BLaER1 treated with 17β-estradiol and CSF1 and Interleukin-3, amounts not matched to agents 10 nM and 100 nM (cell line): ENCODE measurements around the gene GHRH.

Source experiments
- H3K27ac ChIP-seq, 11 experiments: shearing (Covaris generic); formaldehyde crosslinking; 2 replicates each; pipeline ENCODE4 v1.8.1; 2022
- H3K27me3 ChIP-seq, 11 experiments: shearing (Covaris generic); formaldehyde crosslinking; 2 replicates each; pipeline ENCODE4 v1.8.1; 2022
- H3K36me3 ChIP-seq, 11 experiments: shearing (Covaris generic); formaldehyde crosslinking; 2 replicates each; pipeline ENCODE4 v1.8.1; 2022
- H3K4me1 ChIP-seq, 10 experiments: shearing (Covaris generic); formaldehyde crosslinking; 2 replicates each; pipeline ENCODE4 v1.8.1; 2022
- H3K4me2 ChIP-seq, 11 experiments: shearing (Covaris generic); formaldehyde crosslinking; 2 replicates each; pipeline ENCODE4 v1.8.1; 2022
- H3K4me3 ChIP-seq, 10 experiments: shearing (Covaris generic); formaldehyde crosslinking; 2 replicates each; pipeline ENCODE4 v1.8.1; 2022
- H3K9ac ChIP-seq, 11 experiments: shearing (Covaris generic); formaldehyde crosslinking; 2 replicates each; pipeline ENCODE4 v1.8.1; 2022
- H3K9me3 ChIP-seq, 11 experiments: shearing (Covaris generic); formaldehyde crosslinking; replicated peaks in 1 of 11; 2 replicates each; pipeline ENCODE4 v1.8.1; 2022
- H4K20me1 ChIP-seq, 11 experiments: shearing (Covaris generic); formaldehyde crosslinking; 2 replicates each; pipeline ENCODE4 v1.8.1; 2022
- Cebpa-rat ChIP-seq, 11 experiments: shearing (Covaris generic); IDR thresholded peaks; 2 replicates each; pipeline ENCODE4 v1.8.1; 2022

Gene GHRH

GRCh38 chr20:37262505-37262904 is 891 bp upstream of the GHRH start:
- H3K27me3 ChIP-seq = no peaks in the 10 kb centered on the region
- H3K36me3 ChIP-seq = no peaks in the 10 kb centered on the region
- H3K4me3 ChIP-seq = no peak overlapping the region
- TF ChIP-seq Cebpa-rat (IDR thresholded peaks at IDR 0.05) = no peak
- H3K9me3 ChIP-seq = no peaks in the 10 kb centered on the region
- no peak overlapping the region for H3K9ac ChIP-seq
- no peaks in the 10 kb centered on the region; a peak in 3 of 22 replicates for H4K20me1 ChIP-seq
- H3K4me1 ChIP-seq = peaks cover 4 to 14% (median 7%) of the 10 kb centered on the region in 10 experiments; a peak in 19 of 20 replicates
- no peak overlapping the region for H3K4me2 ChIP-seq
- no peak overlapping the region for H3K27ac ChIP-seq

GRCh38 chr20:37260923-37261322 is 691 bp downstream of the GHRH start:
- H3K9ac ChIP-seq = no peak overlapping the region
- peaks cover 4 to 14% (median 7%) of the 10 kb centered on the region in 10 experiments; a peak in 19 of 20 replicates for H3K4me1 ChIP-seq
- H3K36me3 ChIP-seq = no peaks in the 10 kb centered on the region
- H4K20me1 ChIP-seq = no peaks in the 10 kb centered on the region; a peak in 2 of 22 replicates
- no peaks in the 10 kb centered on the region for H3K27me3 ChIP-seq
- no peak overlapping the region for H3K4me3 ChIP-seq
- no peak for TF ChIP-seq Cebpa-rat (IDR thresholded peaks at IDR 0.05)
- H3K27ac ChIP-seq = no peak overlapping the region
- no peak overlapping the region for H3K4me2 ChIP-seq
- H3K9me3 ChIP-seq = no peaks in the 10 kb centered on the region

- H3K27me3 ChIP-seq = no peaks in the 10 kb centered on the region
- no peak overlapping the region for H3K4me3 ChIP-seq
- no peak for TF ChIP-seq Cebpa-rat (IDR thresholded peaks at IDR 0.05)
- peaks cover 3 to 10% (median 4%) of the 10 kb centered on the region in 10 experiments; a peak in 19 of 20 replicates for H3K4me1 ChIP-seq
- no peaks in the 10 kb centered on the region; a peak in 1 of 22 replicates for H4K20me1 ChIP-seq
- no peak overlapping the region for H3K9ac ChIP-seq
- no peaks in the 10 kb centered on the region for H3K36me3 ChIP-seq
- no peak overlapping the region for H3K4me2 ChIP-seq
- H3K27ac ChIP-seq = no peak overlapping the region
- no peaks in the 10 kb centered on the region for H3K9me3 ChIP-seq
Observed at GRCh38 chr20:37259865-37260264, 1.7 kb downstream of the GHRH start.

DNA sequence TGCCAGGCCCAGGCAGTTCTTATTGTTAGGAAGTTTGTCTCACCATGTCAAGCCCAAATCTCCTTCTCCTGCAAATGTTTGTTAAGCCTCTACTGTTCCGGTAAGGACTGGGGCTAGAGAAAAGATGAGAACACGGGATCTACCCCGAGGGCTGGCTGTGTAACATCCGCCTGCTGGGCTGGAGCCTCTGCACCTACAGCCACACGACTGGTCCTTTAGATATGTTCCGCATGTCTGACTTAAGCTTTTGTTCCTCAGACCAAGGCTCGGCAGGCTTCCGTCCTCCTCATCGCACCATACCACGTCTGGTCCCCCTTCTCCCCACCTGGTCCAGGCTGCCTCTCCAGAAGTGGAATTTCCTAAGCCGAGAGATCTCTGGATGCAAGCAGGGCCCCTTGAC is 2.6 kb downstream of the GHRH start:
- no peak overlapping the region for H3K9ac ChIP-seq
- no peak overlapping the region for H3K27ac ChIP-seq
- H3K27me3 ChIP-seq = no peaks in the 10 kb centered on the region
- no peaks in the 10 kb centered on the region for H3K36me3 ChIP-seq
- H3K4me3 ChIP-seq = no peak overlapping the region
- TF ChIP-seq Cebpa-rat (IDR thresholded peaks at IDR 0.05) = no peak
- H4K20me1 ChIP-seq = no peaks in the 10 kb centered on the region; a peak in 1 of 22 replicates
- no peak overlapping the region for H3K4me2 ChIP-seq
- peaks cover 0 to 6% (median 0%) of the 10 kb centered on the region in 10 experiments; a peak in 1 of 20 replicates for H3K4me1 ChIP-seq
- H3K9me3 ChIP-seq = peaks cover 0 to 8% (median 0%) of the 10 kb centered on the region in 11 experiments; a peak in 3 of 22 replicates

GRCh38 chr20:37257988-37258387 is 3.6 kb downstream of the GHRH start:
- Histone ChIP-seq H3K9me3 (peaks cover 0 to 8% (median 0%) of the 10 kb centered on the region in 11 experiments; a peak in 3 of 22 replicates), H3K27me3 (no peaks in the 10 kb centered on the region), H3K4me1 (peaks cover 0 to 6% (median 0%) of the 10 kb centered on the region in 10 experiments; a peak in 1 of 20 replicates), H3K4me2 (peak overlapping the region in 4 of 11 experiments; percentile 8 to 21 (median 10); a peak in 2 of 22 replicates), H3K9ac (no peak overlapping the region), H3K27ac (no peak overlapping the region), H4K20me1 (no peaks in the 10 kb centered on the region; a peak in 1 of 22 replicates), H3K36me3 (no peaks in the 10 kb centered on the region), H3K4me3 (no peak overlapping the region)
- TF ChIP-seq Cebpa-rat (IDR thresholded peaks at IDR 0.05) = no peak

DNA sequence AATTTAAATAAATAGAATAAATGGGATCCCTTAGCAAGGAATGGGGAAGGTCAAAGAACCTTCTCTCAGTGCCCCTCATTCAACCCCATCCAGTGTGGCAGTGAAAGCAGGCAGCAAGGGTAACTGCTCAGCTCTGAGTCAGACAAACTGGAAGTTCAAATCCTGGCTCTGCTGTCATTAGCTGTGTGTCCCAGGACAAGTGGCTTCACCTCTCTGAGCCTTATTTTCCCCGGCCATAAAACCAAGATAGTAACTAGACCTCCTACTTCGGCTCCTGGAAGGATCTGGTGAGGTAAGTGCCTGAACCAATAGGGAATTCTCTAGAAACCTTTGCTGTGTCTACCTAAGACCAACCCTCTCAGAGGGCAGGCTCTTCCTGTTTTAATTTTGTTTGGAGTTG is 4.1 kb downstream of the GHRH start:
- no peaks in the 10 kb centered on the region for H3K27me3 ChIP-seq
- no peak overlapping the region for H3K4me3 ChIP-seq
- H3K4me2 ChIP-seq = peak overlapping the region in 3 of 11 experiments; percentile 8 to 21 (median 11); a peak in 2 of 22 replicates
- peaks cover 0 to 6% (median 0%) of the 10 kb centered on the region in 10 experiments; a peak in 1 of 20 replicates for H3K4me1 ChIP-seq
- H3K9me3 ChIP-seq = peaks cover 0 to 8% (median 0%) of the 10 kb centered on the region in 11 experiments; a peak in 3 of 22 replicates
- TF ChIP-seq Cebpa-rat (IDR thresholded peaks at IDR 0.05) = no peak
- no peak overlapping the region for H3K27ac ChIP-seq
- H4K20me1 ChIP-seq = no peaks in the 10 kb centered on the region; a peak in 1 of 22 replicates
- no peaks in the 10 kb centered on the region for H3K36me3 ChIP-seq
- no peak overlapping the region for H3K9ac ChIP-seq

GRCh38 chr20:37256286-37256685 is 5.3 kb downstream of the GHRH start:
- no peak overlapping the region for H3K4me2 ChIP-seq
- H3K9me3 ChIP-seq = peaks cover 0 to 8% (median 0%) of the 10 kb centered on the region in 11 experiments; a peak in 3 of 22 replicates
- H4K20me1 ChIP-seq = no peaks in the 10 kb centered on the region; a peak in 2 of 22 replicates
- peaks cover 0 to 6% (median 0%) of the 10 kb centered on the region in 10 experiments; a peak in 1 of 20 replicates for H3K4me1 ChIP-seq
- no peak overlapping the region for H3K9ac ChIP-seq
- H3K27me3 ChIP-seq = no peaks in the 10 kb centered on the region
- H3K27ac ChIP-seq = no peak overlapping the region
- no peak for TF ChIP-seq Cebpa-rat (IDR thresholded peaks at IDR 0.05)
- no peaks in the 10 kb centered on the region for H3K36me3 ChIP-seq
- H3K4me3 ChIP-seq = no peak overlapping the region

DNA sequence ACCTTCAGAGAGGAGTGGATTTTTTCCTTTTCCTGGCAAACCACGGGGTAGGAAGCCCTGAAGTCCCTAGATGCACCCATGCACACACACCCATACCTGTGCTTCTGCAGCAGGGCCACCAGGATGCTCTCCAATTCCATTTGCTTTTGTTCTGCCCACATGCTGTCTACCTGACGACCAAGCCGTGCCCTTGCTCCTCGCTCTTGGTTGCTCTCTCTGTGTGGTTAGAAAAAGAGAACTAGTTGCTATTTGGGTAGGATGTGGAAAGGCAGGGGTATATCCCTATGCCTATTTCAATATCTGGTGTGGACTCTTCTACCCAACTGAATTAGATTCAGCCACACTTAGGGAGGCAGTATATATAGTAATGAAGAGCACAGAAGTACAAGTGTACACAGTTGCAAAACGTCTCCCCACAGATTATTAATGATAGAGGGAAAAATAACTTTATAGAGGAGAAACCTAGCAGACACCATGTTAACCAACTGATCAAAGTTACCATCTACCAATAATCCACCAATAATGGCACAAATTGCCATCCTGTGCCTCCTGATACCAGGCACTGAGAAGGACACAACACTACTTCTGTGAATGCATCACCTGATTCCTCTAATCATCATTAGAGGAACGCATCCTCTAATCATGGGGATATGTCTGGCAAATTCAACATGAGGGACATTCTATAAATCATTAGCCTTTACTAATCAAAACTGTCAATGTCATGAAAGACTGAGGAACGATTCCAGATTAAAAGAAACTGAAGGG is 7.3 kb downstream of the GHRH start:
- Histone ChIP-seq H3K27ac (no peak overlapping the region), H3K36me3 (no peaks in the 10 kb centered on the region), H3K9ac (no peak overlapping the region), H3K4me3 (no peak overlapping the region), H3K9me3 (peaks cover 0 to 8% (median 0%) of the 10 kb centered on the region in 11 experiments; a peak in 3 of 22 replicates), H3K4me2 (no peak overlapping the region), H3K4me1 (peaks cover 0 to 6% (median 0%) of the 10 kb centered on the region in 10 experiments; a peak in 2 of 20 replicates), H3K27me3 (no peaks in the 10 kb centered on the region), H4K20me1 (no peaks in the 10 kb centered on the region; a peak in 2 of 22 replicates)
- no peak for TF ChIP-seq Cebpa-rat (IDR thresholded peaks at IDR 0.05)

DNA sequence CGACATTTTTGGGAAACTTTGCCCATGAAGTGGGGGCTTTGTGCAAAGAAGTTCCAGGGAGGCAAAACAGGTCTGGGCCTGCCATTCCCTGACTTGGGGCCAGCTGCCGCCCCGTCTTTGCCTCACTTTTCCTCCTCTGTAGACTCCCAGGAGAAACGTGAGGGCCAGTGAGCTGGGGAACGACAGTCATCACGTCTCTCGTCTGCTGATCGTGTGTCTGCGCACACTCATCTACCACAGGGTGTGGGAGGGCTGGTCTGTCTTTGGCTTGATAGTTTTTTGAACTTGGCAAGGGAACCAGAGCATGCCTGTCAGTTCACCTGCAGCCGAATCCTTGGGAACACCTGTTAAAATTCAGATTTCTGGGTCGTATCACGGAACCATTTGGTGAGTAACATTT is 8.5 kb downstream of the GHRH start:
- no peaks in the 10 kb centered on the region; a peak in 2 of 22 replicates for H4K20me1 ChIP-seq
- no peak for TF ChIP-seq Cebpa-rat (IDR thresholded peaks at IDR 0.05)
- H3K36me3 ChIP-seq = no peaks in the 10 kb centered on the region
- peaks cover 0 to 12% (median 2%) of the 10 kb centered on the region in 10 experiments; a peak in 7 of 20 replicates for H3K4me1 ChIP-seq
- H3K4me2 ChIP-seq = no peak overlapping the region
- no peak overlapping the region for H3K4me3 ChIP-seq
- H3K27ac ChIP-seq = no peak overlapping the region
- no peak overlapping the region for H3K9ac ChIP-seq
- peaks cover 0 to 8% (median 0%) of the 10 kb centered on the region in 11 experiments; a peak in 3 of 22 replicates for H3K9me3 ChIP-seq
- no peaks in the 10 kb centered on the region for H3K27me3 ChIP-seq
